HepG2 (cell line): ENCODE results near the gene PHLDB1. TPM values are rescaled to one million over a fixed set of nuclear protein-coding genes. Genes with fewer than 3 reads are reported as not detected.

Source experiments
- E2F2 ChIP-seq: sonication (generic); formaldehyde crosslinking; IDR thresholded peaks from 2 replicates; pipeline ENCODE4 v1.4.0; 2020; ENCODE audit warnings: missing genetic modification reagents, borderline replicate concordance
- HMG20A ChIP-seq: IDR thresholded peaks from 2 replicates; pipeline ENCODE4 v1.6.1; 2016; ENCODE audit warnings: borderline replicate concordance
- HNRNPK ChIP-seq: fragments of 200-400 bp; formaldehyde crosslinking; IDR thresholded peaks from 2 replicates; pipeline ENCODE4 v1.6.1; 2018; ENCODE audit warnings: low read length, low read depth, moderate library complexity, mild to moderate bottlenecking; ENCODE audit not compliant: poor library complexity, severe bottlenecking
- IKZF5 ChIP-seq: IDR thresholded peaks from 2 replicates; pipeline ENCODE4 v1.6.1; 2018; ENCODE audit warnings: missing genetic modification reagents, mild to moderate bottlenecking, missing compliant biosample characterization
- KAT8 ChIP-seq: IDR thresholded peaks from 2 replicates; pipeline ENCODE4 v1.6.1; 2016; ENCODE audit warnings: missing genetic modification reagents, missing compliant biosample characterization
- KLF13 ChIP-seq: sonication (generic); formaldehyde crosslinking; IDR thresholded peaks from 2 replicates; pipeline ENCODE4 v1.4.0; 2020; ENCODE audit warnings: mild to moderate bottlenecking, missing genetic modification reagents
- MAF1 ChIP-seq: sonication (generic); formaldehyde crosslinking; IDR thresholded peaks from 2 replicates; pipeline ENCODE4 v1.5.0; 2020; ENCODE audit warnings: missing genetic modification reagents, borderline replicate concordance
- NCOA1 ChIP-seq: sonication (generic); formaldehyde crosslinking; IDR thresholded peaks from 2 replicates; pipeline ENCODE4 v1.9.0; 2021; ENCODE audit warnings: missing genetic modification reagents
- PAX8 ChIP-seq: sonication (generic); formaldehyde crosslinking; IDR thresholded peaks from 2 replicates; pipeline ENCODE4 v1.8.0; 2022; ENCODE audit warnings: mild to moderate bottlenecking, missing genetic modification reagents, borderline replicate concordance
- POGK ChIP-seq: sonication (generic); formaldehyde crosslinking; conservative IDR thresholded peaks from 2 replicates; pipeline ENCODE4 v1.8.0; 2022; ENCODE audit warnings: mild to moderate bottlenecking, moderate library complexity, missing genetic modification reagents
- RFX3 ChIP-seq: IDR thresholded peaks from 2 replicates; pipeline ENCODE4 v1.6.1; 2016; ENCODE audit warnings: missing biosample characterization, missing genetic modification reagents
- SIX1 ChIP-seq: sonication (generic); formaldehyde crosslinking; IDR thresholded peaks from 2 replicates; pipeline ENCODE4 v1.4.0; 2020; ENCODE audit warnings: missing genetic modification reagents, borderline replicate concordance
- ZBTB1 ChIP-seq: sonication (generic); formaldehyde crosslinking; IDR thresholded peaks from 2 replicates; pipeline ENCODE4 v1.4.0; 2020; ENCODE audit warnings: missing genetic modification reagents, borderline replicate concordance
- ZBTB34 ChIP-seq: sonication (generic); formaldehyde crosslinking; IDR thresholded peaks from 2 replicates; pipeline ENCODE4 v1.8.0; 2022; ENCODE audit warnings: mild to moderate bottlenecking, missing genetic modification reagents
- ZKSCAN5 ChIP-seq: sonication (generic); formaldehyde crosslinking; IDR thresholded peaks from 2 replicates; pipeline ENCODE4 v1.5.1; 2020; ENCODE audit warnings: mild to moderate bottlenecking, missing genetic modification reagents
- ZNF138 ChIP-seq: sonication (generic); formaldehyde crosslinking; IDR thresholded peaks from 2 replicates; pipeline ENCODE4 v1.5.0; 2020; ENCODE audit warnings: mild to moderate bottlenecking, low read depth, missing genetic modification reagents
- ZNF180 ChIP-seq: sonication (generic); formaldehyde crosslinking; IDR thresholded peaks from 2 replicates; pipeline ENCODE4 v1.4.0; 2020; ENCODE audit warnings: low read depth, missing genetic modification reagents, borderline replicate concordance
- ZNF260 ChIP-seq: sonication (generic); formaldehyde crosslinking; IDR thresholded peaks from 2 replicates; pipeline ENCODE4 v1.4.0; 2020; ENCODE audit warnings: missing genetic modification reagents, low read depth, mild to moderate bottlenecking, borderline replicate concordance
- ZNF503 ChIP-seq: sonication (generic); formaldehyde crosslinking; IDR thresholded peaks from 2 replicates; pipeline ENCODE4 v1.4.0; 2020; ENCODE audit warnings: missing genetic modification reagents
- polyA plus RNA-seq, 8 experiments: library from polyadenylated mRNA; depleted of rRNA in 3 of 8; stranded (reverse) in 7 of 8; unstranded in 1 of 8; fragments of >200 nt; fragmentation: Illumina TruSeq in 4 of 8; extraction: Trizol in 4 of 8; gene quantifications; 2 replicates each; pipeline versions ENCODE4 v1.2.1 to v1.2.3, GENCODE V29; 2011 to 2016; ENCODE audit warnings: low read depth in 4 of 8, missing spikeins in 1 of 8, mixed read lengths in 1 of 8; ENCODE audit not compliant: insufficient read depth in 1 of 8
- total RNA-seq, 5 experiments: library from RNA; depleted of rRNA; stranded (reverse); fragments of >200 nt; fragmentation: Illumina TruSeq; extraction: Trizol; gene quantifications; 2 replicates each; pipeline ENCODE4 v1.2.3, GENCODE V29; 2016; ENCODE audit warnings: low read depth in 1 of 5

The PHLDB1 gene
- total and polyA plus RNA-seq, 2 of the 13 experiments (the other 11 are each of a cell fraction or from before 2014, with no cell fraction given): 13.8 to 14.2 TPM

- no peak for TF ChIP-seq ZBTB34 (CRISPR knock-in tag)
- 0 out of 2 replicates have a peak, but pooled peaks have one; percentile 21 for TF ChIP-seq POGK (CRISPR knock-in tag)
- 0 out of 2 replicates have a peak, but pooled peaks have one; percentile 54 for TF ChIP-seq KLF13 (CRISPR knock-in tag)
- no peak for TF ChIP-seq ZBTB1 (CRISPR knock-in tag)
- no peak for TF ChIP-seq HMG20A (CRISPR knock-in tag)
- no peak for TF ChIP-seq IKZF5 (CRISPR knock-in tag)
- TF ChIP-seq NCOA1 (CRISPR knock-in tag): 0 out of 2 replicates have a peak, but pooled peaks have one; percentile 82
- TF ChIP-seq RFX3 (CRISPR knock-in tag): no peak
- TF ChIP-seq ZNF180 (CRISPR knock-in tag): no peak
- no peak for TF ChIP-seq SIX1 (CRISPR knock-in tag)
- TF ChIP-seq E2F2 (CRISPR knock-in tag): no peak
- no peak; the same call in 1 of the 2 replicates for TF ChIP-seq ZNF138
- TF ChIP-seq HNRNPK: no peak
- TF ChIP-seq PAX8 (CRISPR knock-in tag): no peak
- TF ChIP-seq MAF1 (CRISPR knock-in tag): no peak
- no peak for TF ChIP-seq ZKSCAN5 (CRISPR knock-in tag)
- no peak for TF ChIP-seq ZNF260 (CRISPR knock-in tag)
- peak; percentile 59; the same call in 1 of the 2 replicates for TF ChIP-seq ZNF503
- TF ChIP-seq KAT8 (CRISPR knock-in tag): peak; percentile 70
These were observed 35.1 kb upstream of the PHLDB1 start, which contains the start of gene ARCN1 (continued) for GRCh38 chr11:118572061-118572980.
